Measurements from ENCODE around the gene INVS. TPM values are rescaled to one million over a fixed set of nuclear protein-coding genes. Genes with fewer than 3 reads are reported as not detected.

Gene INVS
- total RNA-seq, 4 donors from 2014 or later, result 12.8 to 22.8 (median 18.2) TPM

DNA sequence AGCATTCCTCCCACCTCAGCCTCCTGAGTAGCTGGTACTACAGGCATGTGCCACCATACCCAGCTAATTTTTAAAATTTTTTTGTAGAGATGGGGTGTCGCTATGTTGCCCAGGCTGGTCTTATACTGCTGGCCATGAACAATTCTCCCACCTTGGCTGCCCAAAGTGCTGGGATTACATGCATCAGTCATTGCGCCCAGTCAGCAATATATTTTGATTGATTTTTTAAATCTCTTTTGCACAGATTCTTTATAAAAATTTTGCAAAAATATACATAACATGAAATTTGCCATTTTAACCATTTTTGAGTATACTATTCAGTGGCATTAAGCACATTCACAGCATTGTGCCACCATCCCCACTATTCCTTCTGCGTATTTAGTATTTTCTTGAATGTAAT lies 94.0 kb downstream of the INVS start:
- peaks cover 17% of the 10 kb centered on the region for H3K9me3 ChIP-seq
- TF ChIP-seq POLR2A (IDR thresholded peaks at IDR 0.05), result no peak
- TF ChIP-seq EP300 (IDR thresholded peaks at IDR 0.05), result no peak

DNA sequence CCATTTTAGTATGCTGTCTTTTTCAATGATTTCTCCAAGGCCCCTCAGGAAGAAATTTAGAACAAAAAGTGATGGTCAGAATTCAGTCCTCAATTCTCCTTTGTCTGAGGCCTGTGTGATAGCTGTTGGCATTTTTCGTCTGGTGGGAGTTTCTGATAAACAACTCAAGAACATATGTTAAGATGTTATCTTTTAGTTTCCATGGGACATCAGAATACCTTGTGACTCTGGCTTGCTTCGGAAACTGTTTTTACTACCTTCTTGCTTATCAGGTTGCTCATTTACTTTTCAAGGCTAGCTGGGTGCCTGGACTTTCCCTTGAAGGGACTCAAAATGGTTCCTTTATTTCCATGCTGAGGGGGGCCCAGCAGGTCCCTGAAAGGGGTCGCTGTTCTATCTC lies 97.2 kb downstream of the INVS start:
- no peak for DNase-seq (ENCODE audit: low spot score in 2 of 2)
- H3K9me3 ChIP-seq, result peaks cover 4% of the 10 kb centered on the region
- H3K27ac ChIP-seq, result no peak overlapping the region
- 85% methylated on average over 3 of the region's 3 CpGs for WGBS
- no peak overlapping the region for H3K4me3 ChIP-seq
- no peaks in the 10 kb centered on the region for H3K27me3 ChIP-seq
- H3K36me3 ChIP-seq, result peaks cover 5% of the 10 kb centered on the region
- H3K4me1 ChIP-seq, result no peaks in the 10 kb centered on the region
- TF ChIP-seq CTCF (IDR thresholded peaks at IDR 0.05), result no peak
- no peak for TF ChIP-seq POLR2AphosphoS5 (IDR thresholded peaks at IDR 0.05)
- no peak for TF ChIP-seq EP300 (IDR thresholded peaks at IDR 0.05)
- TF ChIP-seq POLR2A (IDR thresholded peaks at IDR 0.05), result no peak

More for the DNA sequence above, 94.0 kb downstream of the INVS start:
- H3K27ac ChIP-seq, result no peak overlapping the region
- no peak for DNase-seq (ENCODE audit: low spot score in 2 of 2)
- no peaks in the 10 kb centered on the region for H3K27me3 ChIP-seq
- 98% methylated on average over 3 of the region's 3 CpGs for WGBS
- H3K36me3 ChIP-seq, result peaks cover 5% of the 10 kb centered on the region
- no peak overlapping the region for H3K4me3 ChIP-seq
- no peaks in the 10 kb centered on the region for H3K4me1 ChIP-seq

DNA sequence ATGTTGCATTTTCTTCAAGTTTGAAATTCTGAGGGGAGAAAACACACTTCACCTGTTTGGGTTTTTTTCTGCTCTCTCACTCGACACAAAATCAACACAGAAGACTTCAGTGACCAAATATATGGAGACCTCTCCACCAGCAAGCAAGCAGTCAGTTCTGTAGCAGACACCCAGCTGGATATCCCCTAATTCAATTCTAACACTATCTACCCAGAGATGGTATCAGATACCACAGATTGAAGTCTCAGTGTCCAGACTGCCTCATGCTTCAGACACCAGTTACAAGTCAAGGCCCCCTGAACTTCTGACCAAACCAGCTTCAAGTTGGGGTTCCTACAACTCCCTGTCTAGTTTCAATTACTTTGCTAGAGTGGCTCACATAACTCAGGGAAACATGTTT lies 97.8 kb downstream of the INVS start:
- Histone ChIP-seq H3K9me3 (peaks cover 3% of the 10 kb centered on the region), H3K4me1 (no peaks in the 10 kb centered on the region), H3K27me3 (no peaks in the 10 kb centered on the region), H3K36me3 (peaks cover 5% of the 10 kb centered on the region), H3K4me3 (no peak overlapping the region), H3K27ac (no peak overlapping the region)
- TF ChIP-seq EP300 (IDR thresholded peaks at IDR 0.05) (no peak), POLR2A (IDR thresholded peaks at IDR 0.05) (no peak), CTCF (IDR thresholded peaks at IDR 0.05) (no peak), POLR2AphosphoS5 (IDR thresholded peaks at IDR 0.05) (no peak)
- WGBS, result 82% methylated on average over 1 of the region's 1 CpG
- no peak for DNase-seq (ENCODE audit: low spot score in 2 of 2)

DNA sequence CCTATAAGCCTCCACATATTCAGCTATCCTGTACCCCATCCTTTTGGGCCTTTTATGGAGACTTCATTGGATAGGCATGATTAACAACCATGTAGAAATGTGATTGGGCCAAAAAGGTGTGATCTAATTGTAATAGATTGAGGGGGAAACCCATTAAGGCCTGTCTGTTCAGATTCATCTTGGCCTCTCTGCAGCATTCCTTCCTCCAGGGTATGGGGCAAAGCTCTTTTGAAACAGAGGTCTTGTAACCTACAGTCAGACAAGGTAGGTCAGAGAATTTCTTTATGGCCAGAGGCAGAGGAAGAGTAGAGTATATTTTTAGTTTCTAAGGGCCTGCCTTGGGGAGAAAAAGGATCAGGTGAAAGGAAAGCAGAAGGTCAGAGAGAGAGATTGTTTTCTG lies 98.5 kb downstream of the INVS start:
- H3K36me3 ChIP-seq, result peaks cover 5% of the 10 kb centered on the region
- H3K9me3 ChIP-seq, result peaks cover 3% of the 10 kb centered on the region
- no peaks in the 10 kb centered on the region for H3K27me3 ChIP-seq
- TF ChIP-seq POLR2A (IDR thresholded peaks at IDR 0.05) (no peak), POLR2AphosphoS5 (IDR thresholded peaks at IDR 0.05) (no peak), EP300 (IDR thresholded peaks at IDR 0.05) (no peak), CTCF (IDR thresholded peaks at IDR 0.05) (no peak)
- DNase-seq (ENCODE audit: low spot score in 2 of 2), result no peak
- no peak overlapping the region for H3K4me3 ChIP-seq
- no peaks in the 10 kb centered on the region for H3K4me1 ChIP-seq
- H3K27ac ChIP-seq, result no peak overlapping the region

- Histone ChIP-seq H3K27ac (no peak overlapping the region), H3K4me1 (no peaks in the 10 kb centered on the region), H3K27me3 (no peaks in the 10 kb centered on the region), H3K4me3 (no peak overlapping the region), H3K36me3 (no peaks in the 10 kb centered on the region), H3K9me3 (no peaks in the 10 kb centered on the region)
- DNase-seq (ENCODE audit: low spot score in 2 of 2), result no peak
- TF ChIP-seq EP300 (IDR thresholded peaks at IDR 0.05), result no peak
- no peak for TF ChIP-seq CTCF (IDR thresholded peaks at IDR 0.05)
- no peak for TF ChIP-seq POLR2A (IDR thresholded peaks at IDR 0.05)
- no peak for TF ChIP-seq POLR2AphosphoS5 (IDR thresholded peaks at IDR 0.05)
These were observed 103.8 kb downstream of the INVS start for GRCh38 chr9:100202806-100203205.

GRCh38 chr9:100204796-100205195 lies 105.8 kb downstream of the INVS start:
- DNase-seq (ENCODE audit: low spot score in 2 of 2), result no peak
- Histone ChIP-seq H3K9me3 (no peaks in the 10 kb centered on the region), H3K27me3 (no peaks in the 10 kb centered on the region), H3K4me3 (no peak overlapping the region), H3K27ac (no peak overlapping the region), H3K4me1 (no peaks in the 10 kb centered on the region), H3K36me3 (no peaks in the 10 kb centered on the region)
- TF ChIP-seq POLR2A (IDR thresholded peaks at IDR 0.05), result no peak
- TF ChIP-seq EP300 (IDR thresholded peaks at IDR 0.05), result no peak
- WGBS, result 83% methylated on average over 3 of the region's 3 CpGs

All from suprapubic skin (tissue), 4 donors.